Measurements from ENCODE around the gene NUDT2.

DNA sequence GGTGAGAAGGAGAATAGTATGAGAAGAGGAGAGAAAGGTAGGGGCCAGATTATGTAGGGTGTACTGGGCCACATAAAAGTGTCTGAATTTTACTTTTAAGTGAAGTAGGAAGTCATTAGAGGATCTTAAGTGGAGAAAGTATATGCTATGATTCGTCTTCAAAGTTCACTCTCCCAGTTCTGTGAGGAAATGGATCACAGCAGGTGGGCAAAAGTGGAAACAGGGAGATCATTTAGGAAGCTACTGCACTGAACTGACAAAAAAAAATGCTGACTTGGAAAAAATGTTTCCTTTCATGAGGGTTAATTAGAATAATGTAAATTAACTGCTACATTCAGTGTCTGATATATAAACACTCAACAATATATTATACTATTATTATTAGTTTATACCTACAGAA lies 2.7 kb upstream of the NUDT2 start:
- TF ChIP-seq POLR2A (IDR thresholded peaks at IDR 0.05), result no peak
- TF ChIP-seq, protein P1, sequence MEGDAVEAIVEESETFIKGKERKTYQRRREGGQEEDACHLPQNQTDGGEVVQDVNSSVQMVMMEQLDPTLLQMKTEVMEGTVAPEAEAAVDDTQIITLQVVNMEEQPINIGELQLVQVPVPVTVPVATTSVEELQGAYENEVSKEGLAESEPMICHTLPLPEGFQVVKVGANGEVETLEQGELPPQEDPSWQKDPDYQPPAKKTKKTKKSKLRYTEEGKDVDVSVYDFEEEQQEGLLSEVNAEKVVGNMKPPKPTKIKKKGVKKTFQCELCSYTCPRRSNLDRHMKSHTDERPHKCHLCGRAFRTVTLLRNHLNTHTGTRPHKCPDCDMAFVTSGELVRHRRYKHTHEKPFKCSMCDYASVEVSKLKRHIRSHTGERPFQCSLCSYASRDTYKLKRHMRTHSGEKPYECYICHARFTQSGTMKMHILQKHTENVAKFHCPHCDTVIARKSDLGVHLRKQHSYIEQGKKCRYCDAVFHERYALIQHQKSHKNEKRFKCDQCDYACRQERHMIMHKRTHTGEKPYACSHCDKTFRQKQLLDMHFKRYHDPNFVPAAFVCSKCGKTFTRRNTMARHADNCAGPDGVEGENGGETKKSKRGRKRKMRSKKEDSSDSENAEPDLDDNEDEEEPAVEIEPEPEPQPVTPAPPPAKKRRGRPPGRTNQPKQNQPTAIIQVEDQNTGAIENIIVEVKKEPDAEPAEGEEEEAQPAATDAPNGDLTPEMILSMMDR (IDR thresholded peaks at IDR 0.05 in 8 of 11, conservative IDR thresholded peaks at IDR 0.05 in 3 of 11), result no peak
- no peak for TF ChIP-seq POLR2AphosphoS5 (IDR thresholded peaks at IDR 0.05)
